Measurements from ENCODE around the gene HARBI1.

- no peak for TF ChIP-seq EP300 (IDR thresholded peaks at IDR 0.05)
- TF ChIP-seq CTCF (IDR thresholded peaks at IDR 0.05), result no peak
Measured at GRCh38 chr11:46655631-46656030, 38.6 kb upstream of the HARBI1 start.
